A204.1 (cell line): ENCODE results near the gene CTSZ.
"Not testable (repeated sequence)": the region's sequence is repeated elsewhere in the genome, so short reads cannot be mapped to it uniquely, and the experiment has no call there.

ENCODE experiments used
- FAIRE-seq: peaks from 2 replicates; lab custom pipeline; 2012; peaks lifted over from hg19 to GRCh38; lab: Jason Lieb, UNC

The CTSZ gene

GRCh38 chr20:59013031-59013951 lies 6.2 kb upstream of the CTSZ start:
- FAIRE-seq: no peak

GRCh38 chr20:59011874-59012157 lies 4.8 kb upstream of the CTSZ start:
- not testable (repeated sequence) for FAIRE-seq

DNA sequence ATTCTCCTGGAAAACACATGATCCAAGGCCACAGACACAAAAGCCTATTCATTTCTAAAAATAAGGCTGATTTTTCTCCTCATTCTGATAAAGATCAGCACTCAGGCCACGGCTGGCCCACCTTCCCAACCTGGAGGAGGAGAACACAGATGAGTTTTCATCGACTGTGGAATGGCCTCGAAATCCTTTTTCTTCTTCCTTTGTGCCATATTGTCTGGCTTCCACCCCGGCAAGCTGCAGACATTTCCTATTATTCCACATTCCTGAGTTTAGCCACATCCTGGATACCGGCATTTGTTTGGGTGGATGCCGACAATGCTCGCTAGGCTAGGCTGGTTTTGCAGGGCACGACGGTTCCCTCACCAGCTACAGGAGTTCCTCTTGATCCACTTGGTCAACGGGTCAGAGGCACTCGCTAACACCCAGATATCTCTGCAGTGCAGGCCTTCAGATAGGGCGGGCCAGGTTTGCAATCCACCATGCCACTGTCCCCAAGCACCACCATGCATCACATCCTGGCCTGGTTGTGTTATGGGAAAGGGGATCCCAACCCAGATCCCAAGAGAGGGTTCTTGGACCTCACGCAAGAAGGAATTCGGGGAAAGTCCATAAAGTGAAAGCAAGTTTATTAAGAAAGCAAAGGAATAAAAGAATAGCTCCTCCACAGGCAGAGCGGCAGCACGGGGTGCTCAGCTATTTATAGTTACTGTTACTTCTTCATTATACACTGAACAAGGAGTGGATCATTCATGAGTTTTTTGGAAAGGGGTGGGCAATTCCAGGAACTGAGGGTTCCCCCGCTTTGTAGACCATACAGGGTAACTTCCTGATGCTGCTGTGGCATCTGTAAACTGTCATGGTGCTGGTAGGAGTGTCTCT lies 4.2 kb upstream of the CTSZ start:
- FAIRE-seq: no peak

DNA sequence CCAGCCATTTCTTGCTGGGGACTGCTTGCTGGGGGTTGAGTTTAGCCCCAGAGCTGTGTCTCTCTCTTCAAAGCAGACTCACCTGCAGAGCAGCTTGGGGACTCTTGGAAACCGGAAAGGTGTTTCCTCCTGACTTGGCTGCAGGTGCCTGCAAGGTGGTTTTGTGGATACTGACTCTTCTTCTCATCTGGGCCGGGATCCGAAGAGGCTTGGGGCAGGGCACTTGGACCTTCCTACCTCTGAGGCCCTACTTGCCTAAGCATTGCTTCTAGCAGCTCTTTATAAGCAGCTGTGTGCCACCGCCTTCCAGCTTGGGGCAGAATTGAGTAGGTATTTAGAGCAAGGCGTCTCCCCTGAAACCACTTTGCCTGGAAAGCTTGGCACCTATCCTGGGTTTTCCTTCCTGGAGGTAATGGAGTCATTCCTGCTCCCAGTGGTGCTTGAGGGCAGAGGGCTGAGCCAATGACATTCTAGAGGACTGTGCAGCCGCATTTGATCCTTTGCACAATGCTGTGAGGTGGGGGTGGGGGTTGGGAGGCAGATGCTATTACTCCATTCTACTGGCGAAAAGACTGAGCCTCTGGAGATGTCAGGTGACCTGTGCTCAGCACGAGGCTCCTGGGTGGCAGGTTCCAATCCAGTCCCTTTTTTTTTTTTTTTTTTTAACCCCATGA lies 3.4 kb upstream of the CTSZ start:
- no peak for FAIRE-seq

DNA sequence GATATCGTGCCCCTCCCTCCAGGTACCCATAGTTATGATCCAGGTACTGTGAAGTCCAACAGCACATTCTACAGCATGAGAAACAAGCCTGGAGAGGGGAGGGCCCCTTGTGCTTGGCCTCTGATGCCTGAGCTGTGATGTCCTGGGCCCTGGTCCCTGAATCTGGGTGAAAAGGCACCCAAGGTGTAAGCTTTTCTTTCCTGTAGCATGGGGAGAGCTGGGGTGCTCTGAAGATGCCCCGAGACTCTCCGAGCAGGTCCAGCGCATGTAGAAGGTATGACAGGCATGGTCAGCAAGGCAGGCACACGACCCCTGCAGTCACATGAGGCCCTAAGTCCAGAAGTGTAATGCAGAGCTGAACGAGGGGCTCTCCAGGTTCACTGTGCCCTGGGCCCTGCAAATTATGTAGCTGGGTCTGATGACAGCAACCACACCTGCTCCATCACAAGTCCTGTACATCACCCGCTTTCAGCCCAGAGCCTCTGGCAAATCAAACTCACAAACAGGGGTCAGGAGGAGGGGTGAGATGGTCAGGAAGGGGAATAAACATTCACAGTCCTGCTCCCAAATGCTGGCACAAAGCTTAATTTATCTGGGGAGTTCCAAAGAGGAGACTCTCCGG lies 1.8 kb upstream of the CTSZ start:
- no peak for FAIRE-seq

DNA sequence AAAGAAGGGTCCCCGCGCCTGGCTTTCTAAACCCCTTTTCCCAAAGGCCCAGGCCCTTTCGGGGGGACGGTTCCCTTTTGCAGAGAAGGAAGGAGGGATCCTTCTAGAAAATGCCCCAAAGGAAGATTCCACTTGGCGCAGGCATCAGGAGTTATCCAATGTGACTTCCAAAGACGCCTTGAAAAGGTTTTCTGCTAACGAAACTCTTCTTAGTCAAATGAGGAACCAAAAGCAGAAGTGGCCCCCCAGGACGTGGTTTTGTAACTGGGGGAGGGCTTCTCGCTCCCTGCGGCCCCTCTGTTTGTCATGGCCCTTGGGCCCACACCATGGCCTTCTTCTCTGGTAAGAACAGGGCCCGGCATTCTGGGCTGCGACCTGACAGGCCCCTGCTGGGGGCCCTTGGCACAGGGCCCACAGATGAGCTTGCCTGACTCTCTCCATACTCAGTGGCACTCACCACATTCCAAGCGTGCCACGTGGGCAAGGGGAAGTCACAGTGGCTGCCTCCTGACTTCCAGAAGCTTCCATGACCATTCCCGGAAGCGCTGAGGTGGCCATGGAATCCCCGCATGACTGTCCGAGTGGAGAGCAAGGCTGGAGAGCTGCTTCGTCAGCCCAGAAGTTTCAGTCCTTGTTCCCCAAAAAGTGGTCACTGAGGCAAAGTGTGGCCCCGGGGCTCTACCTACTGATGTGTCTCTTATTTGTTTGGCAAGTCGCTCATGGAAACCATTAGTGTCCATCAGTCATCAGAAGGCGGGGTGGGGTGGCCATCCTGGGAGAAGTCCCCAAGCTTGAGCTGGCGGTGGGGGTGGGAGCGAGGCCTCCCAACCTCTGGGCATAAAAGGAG lies 834 bp upstream of the CTSZ start:
- no peak for FAIRE-seq

- FAIRE-seq: no peak
Observed at GRCh38 chr20:59006167-59006863, 739 bp downstream of the CTSZ start.

- FAIRE-seq: no peak
Observed at GRCh38 chr20:59005523-59006166, 1.4 kb downstream of the CTSZ start.

DNA sequence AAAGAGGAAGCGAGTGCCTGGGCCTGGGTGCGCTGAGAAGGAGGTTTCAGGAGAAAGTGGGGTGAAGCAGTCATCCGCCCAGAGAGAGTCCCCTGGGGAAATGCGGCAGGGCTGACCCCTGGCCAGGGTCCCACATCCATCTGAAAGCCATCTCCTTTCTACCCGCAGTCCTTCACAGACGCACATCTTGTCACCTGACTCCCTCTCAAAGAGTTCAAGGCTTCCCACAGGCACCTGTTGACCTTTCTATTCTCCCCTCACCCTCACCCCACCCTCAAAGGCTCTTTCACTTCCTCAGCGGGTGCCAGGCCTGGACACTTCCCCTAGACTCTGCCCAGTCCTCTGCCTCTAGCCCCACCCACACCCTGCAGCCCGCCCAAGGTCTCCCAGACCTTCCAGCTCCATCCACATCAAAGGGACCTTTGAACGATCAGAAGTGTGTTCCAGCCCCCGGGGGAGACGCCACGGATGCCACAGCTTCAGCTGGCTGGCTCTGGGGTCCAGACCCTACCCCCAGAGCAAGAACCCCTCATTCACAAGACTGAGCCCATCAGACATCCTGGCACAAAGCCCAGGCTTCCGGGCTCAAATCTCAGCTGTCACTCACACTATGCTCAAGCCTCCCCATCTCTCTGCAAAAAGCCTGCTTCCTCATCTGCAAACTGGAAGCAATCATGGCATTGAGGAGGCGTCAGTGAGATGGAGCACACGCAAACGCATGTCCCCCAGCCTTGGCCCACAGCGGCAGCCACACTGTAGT lies 2.1 kb downstream of the CTSZ start:
- no peak for FAIRE-seq

DNA sequence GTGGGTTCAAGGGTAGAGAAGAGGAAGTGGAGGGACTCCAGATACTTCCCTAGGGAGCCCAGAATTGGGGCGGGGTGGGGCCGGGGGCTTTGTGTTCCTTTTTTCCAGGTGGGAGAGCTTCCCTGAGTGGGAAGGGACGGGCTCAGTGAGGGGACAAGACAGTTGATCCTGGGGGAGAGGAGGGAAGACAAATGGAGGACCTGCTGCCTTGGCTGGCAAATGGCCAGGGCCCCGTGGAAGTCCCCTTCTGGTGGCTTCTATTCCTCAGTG lies 2.6 kb downstream of the CTSZ start:
- no peak for FAIRE-seq

DNA sequence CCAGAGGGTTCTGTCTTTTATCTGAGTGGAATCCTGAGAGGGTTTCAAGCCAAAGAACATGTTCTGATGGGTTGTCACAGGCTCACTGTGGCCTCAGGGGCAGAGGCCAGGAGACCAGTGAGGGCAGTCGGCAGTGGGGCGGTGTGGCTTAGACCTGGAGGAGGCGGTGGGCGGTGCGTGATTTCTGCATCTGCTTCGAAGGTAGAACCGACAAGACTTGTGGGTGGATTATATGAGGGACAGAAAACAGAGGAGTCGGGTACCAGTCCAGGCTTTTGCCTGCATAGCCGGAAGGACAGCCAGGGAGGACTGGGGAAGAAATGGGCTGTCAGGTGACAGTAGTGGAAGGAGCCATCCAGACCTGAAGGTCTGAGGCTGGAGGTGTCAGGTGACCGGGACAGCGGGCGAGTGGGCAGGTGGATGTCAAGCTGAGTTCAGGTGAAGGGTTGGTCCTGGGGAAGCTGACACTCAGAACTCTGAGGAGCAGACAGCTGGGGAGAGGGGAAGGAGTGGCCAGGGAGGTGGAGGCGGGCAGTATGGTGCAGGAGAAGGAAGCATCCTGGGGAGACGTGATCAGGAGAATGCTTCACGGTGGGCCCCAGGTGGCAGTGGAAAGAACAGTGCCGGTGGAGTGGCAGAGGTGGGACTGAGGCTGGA lies 3.1 kb downstream of the CTSZ start:
- FAIRE-seq: no peak

- FAIRE-seq: no peak
Observed at GRCh38 chr20:59002874-59003399, 4.1 kb downstream of the CTSZ start.

DNA sequence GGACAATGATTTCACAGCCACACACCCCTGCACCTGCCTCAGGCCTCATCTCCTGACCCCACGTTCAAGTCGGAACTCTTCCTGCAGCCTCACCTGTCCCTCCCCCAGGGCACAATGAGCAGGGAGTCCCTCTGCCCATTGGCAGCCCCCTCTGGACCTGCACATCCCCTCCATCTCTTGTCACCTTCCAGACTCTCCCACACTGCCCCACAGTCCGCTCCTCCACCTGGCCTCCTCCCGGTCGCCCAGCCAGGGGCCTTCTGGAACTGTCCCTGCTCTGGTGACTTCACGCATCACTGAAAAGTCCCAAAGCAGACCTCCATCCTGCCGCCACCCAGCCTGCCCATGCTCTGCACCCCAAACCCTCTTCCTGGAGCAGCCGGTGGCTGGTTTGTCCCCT lies 4.7 kb downstream of the CTSZ start:
- FAIRE-seq: no peak

- FAIRE-seq: no peak
Observed at GRCh38 chr20:59001449-59002171, 5.4 kb downstream of the CTSZ start.

DNA sequence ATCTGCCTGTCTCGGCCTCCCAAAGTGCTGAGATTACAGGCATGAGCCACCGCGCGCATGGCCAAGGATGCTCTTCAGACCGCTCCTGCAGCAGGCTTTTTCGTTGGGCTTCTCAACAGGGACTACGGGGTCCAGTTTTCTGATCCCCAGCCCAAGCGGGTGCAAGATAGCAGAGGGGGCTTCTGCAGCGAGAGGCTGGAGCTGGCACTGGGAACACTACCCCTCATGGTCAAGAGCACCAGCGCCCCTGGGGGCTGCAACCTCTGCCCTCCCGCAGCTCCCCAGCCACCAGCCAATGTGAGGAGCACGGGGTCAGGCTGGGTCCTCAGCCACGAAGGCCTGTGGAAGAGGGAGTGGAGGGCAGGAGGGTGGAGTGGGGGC lies 6.0 kb downstream of the CTSZ start:
- no peak for FAIRE-seq

GRCh38 chr20:59000326-59000725 lies 6.7 kb downstream of the CTSZ start:
- FAIRE-seq: no peak

- FAIRE-seq: no peak
Observed at GRCh38 chr20:58998656-58999055, 8.4 kb downstream of the CTSZ start.

DNA sequence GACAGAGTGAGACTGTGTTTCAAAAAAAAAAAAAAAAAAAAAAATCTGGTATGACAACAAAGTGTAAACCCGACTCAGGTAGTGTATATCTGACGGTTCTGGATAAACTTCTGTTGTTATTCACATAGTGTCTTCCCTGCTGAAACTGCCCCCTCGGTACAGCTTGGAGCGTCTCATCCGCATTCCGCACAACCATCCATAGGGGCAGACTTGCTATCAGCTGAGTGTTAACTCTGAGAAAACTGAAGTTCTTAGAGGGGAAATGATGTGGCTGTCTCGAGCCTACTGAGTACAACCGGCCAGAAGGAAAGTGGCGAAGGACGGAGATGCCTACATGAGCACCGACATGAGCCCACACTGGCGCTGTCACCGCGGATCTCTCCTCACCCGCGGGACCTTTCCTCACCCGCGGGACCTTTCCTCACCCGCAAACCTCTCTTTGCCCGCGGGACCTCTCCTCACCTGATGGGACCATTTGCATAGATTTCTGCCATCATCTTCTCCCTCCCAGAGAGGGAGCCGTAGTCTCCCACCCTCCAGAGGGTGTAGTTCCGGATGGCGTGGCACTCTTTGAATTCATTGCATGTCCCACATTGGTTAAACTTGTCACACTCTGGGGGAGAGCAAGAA lies 9.8 kb downstream of the CTSZ start:
- FAIRE-seq: no peak
